NCI-H1694 (cell line): ENCODE measurements around the gene POPDC2.
"Not testable (repeated sequence)": the region's sequence is repeated elsewhere in the genome, so short reads cannot be mapped to it uniquely, and the experiment has no call there.

ENCODE experiments used
- DNase-seq: peaks from one replicate; lab custom pipeline; 2025; lab: John Stamatoyannopoulos, UW

POPDC2 gene

GRCh38 chr3:119613201-119613600 is 47.2 kb downstream of the POPDC2 start:
- DNase-seq = no peak

GRCh38 chr3:119611664-119612063 is 48.7 kb downstream of the POPDC2 start:
- DNase-seq = no peak

- DNase-seq = no peak
These were observed 51.1 kb downstream of the POPDC2 start for GRCh38 chr3:119609301-119609700.

- DNase-seq = no peak
These were observed 51.9 kb downstream of the POPDC2 start for GRCh38 chr3:119608405-119609000.

GRCh38 chr3:119604878-119605277 is 55.5 kb downstream of the POPDC2 start:
- no peak for DNase-seq

GRCh38 chr3:119602676-119603075 is 57.7 kb downstream of the POPDC2 start:
- DNase-seq = no peak

GRCh38 chr3:119601154-119601553 is 59.2 kb downstream of the POPDC2 start:
- DNase-seq = no peak

- no peak for DNase-seq
These were observed 59.7 kb downstream of the POPDC2 start for GRCh38 chr3:119600732-119601131.

GRCh38 chr3:119599558-119600174 is 60.7 kb downstream of the POPDC2 start:
- no peak for DNase-seq

- DNase-seq = no peak
These were observed 61.8 kb downstream of the POPDC2 start for GRCh38 chr3:119598410-119599098.

- DNase-seq = no peak
These were observed 62.7 kb downstream of the POPDC2 start, which contains the start of gene PLA1A for GRCh38 chr3:119597548-119598288. PLA1A (plus strand) TSS chr3:119597885; CDS start chr3:119597914, 29 bp downstream.

GRCh38 chr3:119596398-119596797 is 64.0 kb downstream of the POPDC2 start:
- DNase-seq = no peak

- DNase-seq = no peak
These were observed 64.6 kb downstream of the POPDC2 start for GRCh38 chr3:119595639-119596334.

- DNase-seq = not testable (repeated sequence)
These were observed 65.5 kb downstream of the POPDC2 start for GRCh38 chr3:119594929-119595328.

GRCh38 chr3:119594066-119594465 is 66.3 kb downstream of the POPDC2 start:
- no peak for DNase-seq

GRCh38 chr3:119592861-119593260 is 67.5 kb downstream of the POPDC2 start:
- DNase-seq = no peak
